HG03135 (cell line): ENCODE data around the gene DOCK4.

Experiments used
- ATAC-seq: cut with Tn5 transposase; IDR thresholded peaks from one replicate; pipeline ENCODE4 v1.9.1; 2021; ENCODE audit warnings: mild to moderate bottlenecking, moderate library complexity; ENCODE audit not compliant: unreplicated experiment

DOCK4 gene

GRCh38 chr7:112059675-112060074 lies 146.5 kb downstream of the DOCK4 start:
- ATAC-seq = no peak

- no peak for ATAC-seq
These were observed 147.5 kb downstream of the DOCK4 start for GRCh38 chr7:112058686-112059085.

- ATAC-seq = no peak
These were observed 149.8 kb downstream of the DOCK4 start for GRCh38 chr7:112056409-112056808.

GRCh38 chr7:112053737-112054069 lies 152.5 kb downstream of the DOCK4 start:
- ATAC-seq = no peak

- ATAC-seq = no peak
These were observed 153.0 kb downstream of the DOCK4 start for GRCh38 chr7:112052993-112053736.

GRCh38 chr7:112052498-112052897 lies 153.7 kb downstream of the DOCK4 start:
- ATAC-seq = no peak

- ATAC-seq = no peak
These were observed 155.8 kb downstream of the DOCK4 start for GRCh38 chr7:112050250-112050881.

- ATAC-seq = no peak
These were observed 156.5 kb downstream of the DOCK4 start for GRCh38 chr7:112049555-112050249.

- ATAC-seq = no peak
These were observed 158.8 kb downstream of the DOCK4 start for GRCh38 chr7:112047421-112047820.

- ATAC-seq = no peak
These were observed 161.0 kb downstream of the DOCK4 start for GRCh38 chr7:112045222-112045621.

- ATAC-seq = no peak
These were observed 163.6 kb downstream of the DOCK4 start for GRCh38 chr7:112042631-112043030.

- ATAC-seq = no peak
These were observed 167.8 kb downstream of the DOCK4 start for GRCh38 chr7:112038353-112038752.

GRCh38 chr7:112036071-112036470 lies 170.1 kb downstream of the DOCK4 start:
- no peak for ATAC-seq

GRCh38 chr7:112031689-112032088 lies 174.5 kb downstream of the DOCK4 start:
- ATAC-seq = no peak

- no peak for ATAC-seq
These were observed 180.6 kb downstream of the DOCK4 start for GRCh38 chr7:112025556-112025955.

GRCh38 chr7:112023786-112024185 lies 182.4 kb downstream of the DOCK4 start:
- ATAC-seq = no peak

- ATAC-seq = no peak
These were observed 182.9 kb downstream of the DOCK4 start for GRCh38 chr7:112023282-112023681.

- ATAC-seq = no peak
These were observed 184.1 kb downstream of the DOCK4 start for GRCh38 chr7:112022128-112022527.

GRCh38 chr7:112021379-112022044 lies 184.7 kb downstream of the DOCK4 start:
- no peak for ATAC-seq

GRCh38 chr7:112020800-112021199 lies 185.4 kb downstream of the DOCK4 start:
- no peak for ATAC-seq

GRCh38 chr7:112019932-112020331 lies 186.3 kb downstream of the DOCK4 start:
- no peak for ATAC-seq
